Retinal pigment epithelial cell (primary cell): ENCODE data around the gene CDK14.

Experiments
- DNase-seq: peaks from one replicate; pipeline ENCODE4 v3.0.0-alpha.2; 2010; ENCODE audit warnings: low read depth
- H3K4me3 ChIP-seq: 2 replicates; pipeline ENCODE4 v1.5.1; 2011; ENCODE audit warnings: mild to moderate bottlenecking, low read length, control low read depth, moderate library complexity
- TF ChIP-seq, protein P1 (sequence below): conservative IDR thresholded peaks from 2 replicates; pipeline ENCODE4 v1.5.1; 2011; ENCODE audit warnings: low read depth, low read length, control low read depth, inconsistent platforms

CDK14 gene

DNA sequence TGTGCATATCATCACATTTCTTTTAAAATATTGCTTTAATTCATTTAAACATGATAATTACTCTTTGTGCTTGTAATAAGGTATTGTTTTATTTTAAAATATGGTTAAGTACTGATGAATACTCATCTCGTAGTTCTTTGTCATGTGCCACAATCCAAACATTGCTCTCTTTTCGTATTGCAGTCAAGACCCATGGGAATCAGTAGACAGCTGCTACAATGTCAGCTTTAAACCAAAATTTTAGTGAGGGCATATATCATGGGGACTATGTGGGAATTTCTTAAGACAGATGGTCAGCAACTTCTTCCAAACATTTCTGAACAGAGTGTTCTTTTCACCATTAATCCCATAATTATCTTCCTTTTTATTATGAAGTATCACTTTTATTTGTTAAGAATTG, 590.9 kb downstream of the CDK14 start:
- H3K4me3 ChIP-seq, result no peak overlapping the region
- no peak for DNase-seq
- TF ChIP-seq, protein P1, sequence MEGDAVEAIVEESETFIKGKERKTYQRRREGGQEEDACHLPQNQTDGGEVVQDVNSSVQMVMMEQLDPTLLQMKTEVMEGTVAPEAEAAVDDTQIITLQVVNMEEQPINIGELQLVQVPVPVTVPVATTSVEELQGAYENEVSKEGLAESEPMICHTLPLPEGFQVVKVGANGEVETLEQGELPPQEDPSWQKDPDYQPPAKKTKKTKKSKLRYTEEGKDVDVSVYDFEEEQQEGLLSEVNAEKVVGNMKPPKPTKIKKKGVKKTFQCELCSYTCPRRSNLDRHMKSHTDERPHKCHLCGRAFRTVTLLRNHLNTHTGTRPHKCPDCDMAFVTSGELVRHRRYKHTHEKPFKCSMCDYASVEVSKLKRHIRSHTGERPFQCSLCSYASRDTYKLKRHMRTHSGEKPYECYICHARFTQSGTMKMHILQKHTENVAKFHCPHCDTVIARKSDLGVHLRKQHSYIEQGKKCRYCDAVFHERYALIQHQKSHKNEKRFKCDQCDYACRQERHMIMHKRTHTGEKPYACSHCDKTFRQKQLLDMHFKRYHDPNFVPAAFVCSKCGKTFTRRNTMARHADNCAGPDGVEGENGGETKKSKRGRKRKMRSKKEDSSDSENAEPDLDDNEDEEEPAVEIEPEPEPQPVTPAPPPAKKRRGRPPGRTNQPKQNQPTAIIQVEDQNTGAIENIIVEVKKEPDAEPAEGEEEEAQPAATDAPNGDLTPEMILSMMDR, result no peak

DNA sequence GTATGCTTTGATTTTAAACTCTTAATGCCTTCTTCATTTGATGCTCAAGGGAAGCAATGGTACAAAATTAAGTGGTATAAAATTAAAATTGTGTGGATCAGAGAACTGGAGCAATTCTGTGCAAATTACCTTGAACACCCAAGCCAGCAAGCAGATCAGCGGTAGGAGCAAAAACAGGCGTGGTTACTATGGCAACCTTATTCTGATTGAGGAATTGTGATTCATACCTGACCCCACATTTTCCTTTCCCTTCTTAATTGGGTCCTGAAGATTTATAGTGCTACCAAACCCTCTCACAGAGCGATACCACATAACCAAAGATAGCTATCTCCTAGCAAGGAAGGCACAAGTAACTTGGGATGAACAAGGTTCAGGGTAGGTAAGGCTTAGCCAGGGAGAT, 595.6 kb downstream of the CDK14 start:
- TF ChIP-seq, protein P1, result no peak
- DNase-seq, result no peak
- no peak overlapping the region for H3K4me3 ChIP-seq

DNA sequence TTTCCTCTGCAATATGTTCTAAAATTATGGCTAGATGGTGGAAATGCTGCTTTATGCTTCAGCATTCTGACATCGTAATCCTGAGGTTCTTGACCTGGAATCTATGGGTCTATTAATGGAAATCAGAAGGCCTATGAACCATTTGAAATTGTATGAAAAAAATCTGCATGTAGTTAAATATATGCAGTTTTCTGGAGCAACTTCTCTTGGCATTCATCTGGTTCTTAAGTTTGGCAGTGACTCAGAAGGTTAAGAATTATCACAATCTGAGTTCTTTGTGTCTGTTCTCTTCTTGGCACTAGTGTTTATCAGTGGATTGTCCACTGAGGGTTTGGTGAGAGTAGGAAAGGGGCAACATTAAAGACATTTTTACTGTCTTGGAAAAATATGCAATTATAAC, 597.0 kb downstream of the CDK14 start:
- no peak overlapping the region for H3K4me3 ChIP-seq
- no peak for DNase-seq
- TF ChIP-seq, protein P1, result no peak

DNA sequence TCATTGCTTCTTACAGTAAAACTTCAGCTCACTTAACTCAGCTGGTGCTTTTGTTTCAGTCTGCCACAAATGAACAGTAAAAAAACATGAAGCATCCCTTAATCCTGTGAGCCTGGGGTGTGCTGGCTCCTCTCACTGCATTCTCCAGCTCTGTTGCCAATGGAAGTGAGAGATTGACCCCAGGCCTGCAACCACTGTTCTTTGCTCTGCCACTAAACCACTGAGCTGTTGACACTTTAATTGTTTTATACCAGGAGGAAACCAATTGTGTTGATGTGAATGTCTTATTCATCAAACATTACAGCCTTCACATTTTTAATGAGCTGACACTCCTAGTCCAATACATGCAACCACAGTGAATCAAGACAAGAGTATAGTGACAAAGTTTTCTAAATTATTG, 598.7 kb downstream of the CDK14 start:
- no peak for DNase-seq
- TF ChIP-seq, protein P1, result no peak
- H3K4me3 ChIP-seq, result no peak overlapping the region

DNA sequence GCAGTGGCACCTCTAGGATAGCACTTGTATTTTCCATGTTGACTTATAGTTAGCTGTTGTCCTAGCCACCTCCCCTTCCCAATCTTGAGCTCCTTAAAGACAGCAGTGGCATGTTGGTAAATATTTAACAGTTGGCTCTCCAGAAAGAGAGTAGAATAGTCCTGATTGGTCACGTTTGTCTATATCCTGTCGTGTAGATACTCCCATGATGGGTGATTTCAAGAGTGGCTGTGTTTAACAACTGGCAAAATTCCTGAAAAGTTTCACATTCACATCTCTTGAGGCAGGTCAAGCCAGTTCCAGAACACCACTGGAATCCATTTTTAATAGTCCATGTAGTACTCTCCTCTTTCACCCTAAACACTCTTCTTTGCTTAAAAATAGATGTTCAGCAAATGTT, 599.9 kb downstream of the CDK14 start:
- no peak overlapping the region for H3K4me3 ChIP-seq
- TF ChIP-seq, protein P1, result no peak
- DNase-seq, result no peak

DNA sequence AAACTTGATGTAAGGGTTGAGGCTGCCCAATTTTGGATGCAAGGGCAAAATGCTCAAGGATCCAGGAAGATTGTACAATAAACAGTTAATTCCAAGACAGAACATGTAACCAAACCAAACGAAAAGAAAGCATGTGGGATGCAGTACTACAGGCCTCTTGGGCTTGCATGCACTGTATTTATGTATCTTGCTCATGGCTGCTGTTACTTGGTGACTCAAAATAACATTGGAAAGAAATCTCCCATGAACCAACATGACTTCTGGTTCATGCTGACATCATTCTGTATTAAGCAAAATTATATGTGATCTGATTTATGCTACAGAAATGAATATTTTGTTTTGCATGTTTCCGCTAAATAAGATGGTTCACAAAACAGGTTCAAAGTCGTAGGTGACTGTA, 602.2 kb downstream of the CDK14 start:
- TF ChIP-seq, protein P1, result no peak
- H3K4me3 ChIP-seq, result no peak overlapping the region
- DNase-seq, result no peak

DNA sequence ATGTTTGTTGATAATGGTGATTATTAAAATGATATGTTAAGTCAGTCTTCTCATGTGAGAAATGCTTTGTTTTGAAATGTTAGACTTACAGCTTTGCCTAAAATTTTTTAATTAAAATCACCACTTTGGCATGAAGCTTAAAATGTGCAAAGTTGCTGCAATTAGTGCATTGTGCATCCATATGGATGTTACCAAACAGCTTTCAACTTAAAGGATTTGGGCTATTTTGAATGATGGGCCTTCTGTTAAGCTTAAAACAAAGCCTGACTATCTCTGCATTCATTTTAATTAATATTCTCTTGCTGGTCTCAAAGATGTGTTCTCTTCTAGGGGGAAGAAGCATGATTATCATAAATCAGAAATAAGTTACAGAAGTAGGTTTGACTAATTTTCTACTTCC, 603.5 kb downstream of the CDK14 start:
- H3K4me3 ChIP-seq, result no peak overlapping the region
- DNase-seq, result no peak

More for the DNA sequence above, 603.5 kb downstream of the CDK14 start:
- TF ChIP-seq, protein P1, result no peak
